ENCODE results near the gene SALL2. TPM values are rescaled to one million over a fixed set of nuclear protein-coding genes. Genes with fewer than 3 reads are reported as not detected.
A peak's percentile ranks its signal among the peaks of the same experiment; 100 is the strongest.

The SALL2 gene
- total RNA-seq, 1 donor from 2014 or later, result 22.7 TPM

DNA sequence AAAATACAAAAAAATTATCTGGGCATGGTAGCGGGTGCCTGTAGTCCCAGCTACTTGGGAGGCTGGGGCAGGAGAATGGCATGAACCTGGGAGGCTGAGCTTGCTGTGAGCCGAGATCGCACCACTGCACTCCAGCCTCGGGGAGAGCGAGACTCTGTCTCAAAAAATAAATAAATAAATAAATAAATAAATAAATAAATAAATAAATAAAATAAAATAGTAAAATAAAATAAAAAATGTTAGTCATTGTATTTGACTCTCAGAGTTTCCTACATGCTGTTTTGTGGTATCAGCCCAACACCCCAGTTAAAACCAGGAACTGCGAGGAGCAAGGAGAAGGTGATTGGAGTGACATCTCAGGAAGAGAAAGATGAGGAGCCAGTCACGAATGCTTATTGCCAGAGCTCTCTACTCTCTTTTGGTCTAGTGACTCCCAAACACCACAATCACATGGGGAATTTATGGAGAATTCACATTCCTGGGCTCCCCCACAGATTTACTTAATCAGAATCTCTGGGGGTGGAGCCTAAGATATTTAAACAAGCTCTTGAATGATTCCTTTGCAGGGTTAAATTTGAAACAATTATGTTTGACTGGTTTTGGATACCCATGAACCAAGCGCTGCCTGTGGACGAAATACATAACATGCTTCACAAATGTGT lies 15.4 kb upstream of the SALL2 start:
- no peaks in the 10 kb centered on the region for H3K36me3 Mint-ChIP-seq (ENCODE audit: unreplicated experiment)
- no peaks in the 10 kb centered on the region for H3K9me3 Mint-ChIP-seq (ENCODE audit: unreplicated experiment)
- H3K4me1 Mint-ChIP-seq (ENCODE audit: unreplicated experiment), result peaks cover 5% of the 10 kb centered on the region
- no peak for DNase-seq (ENCODE audit: extremely low spot score, unreplicated experiment)
- TF ChIP-seq, protein P1, sequence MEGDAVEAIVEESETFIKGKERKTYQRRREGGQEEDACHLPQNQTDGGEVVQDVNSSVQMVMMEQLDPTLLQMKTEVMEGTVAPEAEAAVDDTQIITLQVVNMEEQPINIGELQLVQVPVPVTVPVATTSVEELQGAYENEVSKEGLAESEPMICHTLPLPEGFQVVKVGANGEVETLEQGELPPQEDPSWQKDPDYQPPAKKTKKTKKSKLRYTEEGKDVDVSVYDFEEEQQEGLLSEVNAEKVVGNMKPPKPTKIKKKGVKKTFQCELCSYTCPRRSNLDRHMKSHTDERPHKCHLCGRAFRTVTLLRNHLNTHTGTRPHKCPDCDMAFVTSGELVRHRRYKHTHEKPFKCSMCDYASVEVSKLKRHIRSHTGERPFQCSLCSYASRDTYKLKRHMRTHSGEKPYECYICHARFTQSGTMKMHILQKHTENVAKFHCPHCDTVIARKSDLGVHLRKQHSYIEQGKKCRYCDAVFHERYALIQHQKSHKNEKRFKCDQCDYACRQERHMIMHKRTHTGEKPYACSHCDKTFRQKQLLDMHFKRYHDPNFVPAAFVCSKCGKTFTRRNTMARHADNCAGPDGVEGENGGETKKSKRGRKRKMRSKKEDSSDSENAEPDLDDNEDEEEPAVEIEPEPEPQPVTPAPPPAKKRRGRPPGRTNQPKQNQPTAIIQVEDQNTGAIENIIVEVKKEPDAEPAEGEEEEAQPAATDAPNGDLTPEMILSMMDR (IDR thresholded peaks at IDR 0.05), result no peak
- H3K4me3 Mint-ChIP-seq (ENCODE audit: unreplicated experiment), result no peak overlapping the region
- H3K27ac Mint-ChIP-seq (ENCODE audit: unreplicated experiment), result no peak overlapping the region
- H3K27me3 Mint-ChIP-seq (ENCODE audit: unreplicated experiment), result peaks cover 38% of the 10 kb centered on the region

DNA sequence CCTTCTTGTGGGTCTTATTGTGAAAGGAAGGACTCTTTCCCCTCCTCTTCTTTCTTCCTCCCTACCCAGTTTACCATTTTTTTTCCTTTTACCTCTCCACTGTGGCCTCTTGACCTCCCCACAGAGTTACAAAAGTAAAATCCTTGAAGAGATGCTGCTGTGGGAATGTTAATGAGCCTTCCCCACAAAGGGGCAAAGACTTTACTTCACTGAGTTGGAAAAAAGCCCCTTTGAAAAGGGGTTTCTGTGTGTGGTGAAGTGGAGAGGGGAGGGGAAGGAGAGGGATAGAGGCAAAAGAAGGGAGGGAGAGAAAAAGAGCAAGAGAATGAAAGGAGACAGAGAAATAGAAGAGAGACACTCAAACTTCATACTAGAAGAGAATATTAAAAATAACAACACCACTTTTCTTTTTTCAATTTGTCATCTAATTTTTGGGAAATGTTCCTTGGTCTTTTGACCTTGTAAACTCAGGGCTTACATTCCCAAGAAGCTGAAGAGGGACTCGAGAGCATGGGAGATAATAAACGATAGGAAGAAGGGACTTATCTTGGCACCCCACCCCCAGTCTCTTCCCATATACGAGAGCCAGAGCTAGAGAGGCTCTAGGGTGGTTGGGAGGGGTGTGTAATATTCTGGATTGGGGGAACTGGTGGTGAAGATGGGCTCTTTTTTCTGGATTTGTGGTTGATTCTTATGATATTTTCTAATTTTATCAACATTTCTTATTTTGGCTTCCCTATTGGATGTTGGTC lies 13.2 kb upstream of the SALL2 start:
- H3K36me3 Mint-ChIP-seq (ENCODE audit: unreplicated experiment), result no peaks in the 10 kb centered on the region
- peaks cover 53% of the 10 kb centered on the region for H3K27me3 Mint-ChIP-seq (ENCODE audit: unreplicated experiment)
- no peak for DNase-seq (ENCODE audit: extremely low spot score, unreplicated experiment)
- peaks cover 10% of the 10 kb centered on the region for H3K4me1 Mint-ChIP-seq (ENCODE audit: unreplicated experiment)
- H3K27ac Mint-ChIP-seq (ENCODE audit: unreplicated experiment), result no peak overlapping the region
- TF ChIP-seq, protein P1 (IDR thresholded peaks at IDR 0.05), result no peak
- H3K9me3 Mint-ChIP-seq (ENCODE audit: unreplicated experiment), result no peaks in the 10 kb centered on the region
- no peak overlapping the region for H3K4me3 Mint-ChIP-seq (ENCODE audit: unreplicated experiment)

DNA sequence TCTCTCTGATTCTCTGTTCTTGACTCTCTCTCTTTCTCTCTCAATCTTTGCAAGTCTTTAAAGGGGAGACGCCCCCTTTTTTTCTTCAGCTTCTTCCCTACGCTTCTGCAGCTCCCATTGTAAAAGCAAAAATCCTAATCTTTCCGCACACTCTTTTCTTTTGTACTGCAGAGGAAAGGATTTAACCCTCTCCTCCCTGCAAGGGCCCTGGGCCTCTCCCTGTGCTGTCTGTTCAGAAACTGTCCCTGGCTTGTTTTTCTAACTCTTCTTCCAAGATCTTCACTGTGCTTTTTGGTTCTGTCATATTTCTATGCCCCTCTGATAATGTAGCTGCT lies 10.9 kb upstream of the SALL2 start:
- no peak overlapping the region for H3K27ac Mint-ChIP-seq (ENCODE audit: unreplicated experiment)
- peaks cover 10% of the 10 kb centered on the region for H3K4me1 Mint-ChIP-seq (ENCODE audit: unreplicated experiment)
- no peaks in the 10 kb centered on the region for H3K36me3 Mint-ChIP-seq (ENCODE audit: unreplicated experiment)

DNA sequence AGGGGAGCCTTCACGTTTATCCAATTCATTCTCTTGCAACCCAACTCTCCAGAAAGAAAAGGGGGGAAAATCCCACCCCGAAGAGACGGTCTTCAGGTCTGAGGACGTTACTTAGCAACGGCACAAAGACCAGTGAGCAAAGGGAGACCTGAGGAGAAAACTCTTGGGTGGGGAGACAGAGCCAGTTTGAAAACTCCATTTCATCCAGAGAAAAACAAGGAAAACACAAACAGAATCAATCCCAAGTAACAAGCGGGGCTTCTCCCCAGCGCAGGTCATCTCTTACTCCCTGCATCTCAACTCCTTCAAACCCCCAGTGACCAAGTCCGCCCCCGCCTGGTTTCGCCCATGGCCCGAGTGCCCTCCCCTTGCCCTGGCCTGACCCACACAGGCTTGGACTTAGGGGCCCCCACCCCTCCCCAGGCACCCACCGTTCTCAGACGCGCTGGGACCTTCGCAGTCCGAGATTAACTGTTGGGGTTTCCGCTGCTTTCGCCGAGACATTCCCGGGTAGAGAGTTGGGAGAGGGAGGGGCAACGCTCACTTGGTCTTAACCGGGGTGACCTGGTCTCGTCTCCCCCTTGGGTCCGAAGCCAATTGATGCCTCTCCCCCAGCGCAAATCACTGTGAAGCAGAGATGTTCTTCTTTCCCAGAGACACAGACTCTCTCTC lies 10.4 kb upstream of the SALL2 start:
- H3K27ac Mint-ChIP-seq (ENCODE audit: unreplicated experiment), result no peak overlapping the region
- TF ChIP-seq, protein P1 (IDR thresholded peaks at IDR 0.05), result no peak
- DNase-seq (ENCODE audit: extremely low spot score, unreplicated experiment), result no peak
- peaks cover 10% of the 10 kb centered on the region for H3K4me1 Mint-ChIP-seq (ENCODE audit: unreplicated experiment)
- H3K27me3 Mint-ChIP-seq (ENCODE audit: unreplicated experiment), result peaks cover 59% of the 10 kb centered on the region
- H3K36me3 Mint-ChIP-seq (ENCODE audit: unreplicated experiment), result no peaks in the 10 kb centered on the region
- peak overlapping the region; percentile 44 for H3K4me3 Mint-ChIP-seq (ENCODE audit: unreplicated experiment)
- no peaks in the 10 kb centered on the region for H3K9me3 Mint-ChIP-seq (ENCODE audit: unreplicated experiment)

More for the DNA sequence above, 10.9 kb upstream of the SALL2 start:
- TF ChIP-seq, protein P1 (IDR thresholded peaks at IDR 0.05), result no peak
- DNase-seq (ENCODE audit: extremely low spot score, unreplicated experiment), result no peak
- Mint-ChIP-seq H3K4me3 (ENCODE audit: unreplicated experiment) (peak overlapping the region; percentile 44), H3K9me3 (ENCODE audit: unreplicated experiment) (no peaks in the 10 kb centered on the region), H3K27me3 (ENCODE audit: unreplicated experiment) (peaks cover 55% of the 10 kb centered on the region)
